HK-2 (cell line): ENCODE results near the gene KHDC4.
A peak's percentile ranks its signal among the peaks of the same experiment; 100 is the strongest.
"Not testable (repeated sequence)": the region's sequence is repeated elsewhere in the genome, so short reads cannot be mapped to it uniquely, and the experiment has no call there.

ENCODE experiments used
- DNase-seq: peaks from one replicate; pipeline ENCODE4 v3.0.0-alpha.2; 2018; ENCODE audit not compliant: unreplicated experiment

KHDC4 gene

GRCh38 chr1:155940993-155941844 is 7.0 kb upstream of the KHDC4 start, which contains the start of gene RXFP4:
TSS of gene RXFP4 (plus strand) at chr1:155941638. CDS start at chr1:155941710, 72 bp downstream.
- DNase-seq, result no peak

GRCh38 chr1:155940482-155940992 is 6.3 kb upstream of the KHDC4 start:
- DNase-seq, result no peak

GRCh38 chr1:155938220-155938627 is 4.0 kb upstream of the KHDC4 start:
- DNase-seq, result no peak

- DNase-seq, result peak; percentile 49
Measured at GRCh38 chr1:155934936-155935590, 850 bp upstream of the KHDC4 start.

GRCh38 chr1:155933591-155934096 is 569 bp downstream of the KHDC4 start:
- no peak for DNase-seq

- no peak for DNase-seq
Measured at GRCh38 chr1:155932487-155932886, 1.7 kb downstream of the KHDC4 start.

GRCh38 chr1:155932081-155932480 is 2.1 kb downstream of the KHDC4 start:
- no peak for DNase-seq

- no peak for DNase-seq
Measured at GRCh38 chr1:155931332-155932038, 2.7 kb downstream of the KHDC4 start.

GRCh38 chr1:155930725-155931124 is 3.5 kb downstream of the KHDC4 start:
- not testable (repeated sequence) for DNase-seq

GRCh38 chr1:155929057-155929456 is 5.2 kb downstream of the KHDC4 start:
- no peak for DNase-seq

GRCh38 chr1:155925506-155925905 is 8.7 kb downstream of the KHDC4 start:
- no peak for DNase-seq

- no peak for DNase-seq
Measured at GRCh38 chr1:155920717-155921116, 13.5 kb downstream of the KHDC4 start.

GRCh38 chr1:155919801-155920200 is 14.4 kb downstream of the KHDC4 start:
- DNase-seq, result no peak

- DNase-seq, result no peak
Measured at GRCh38 chr1:155918660-155919059, 15.6 kb downstream of the KHDC4 start.

GRCh38 chr1:155913969-155914757 is 20.1 kb downstream of the KHDC4 start:
- DNase-seq, result no peak

- peak; percentile 38 for DNase-seq
Measured at GRCh38 chr1:155912056-155912536, 22.1 kb downstream of the KHDC4 start.

- DNase-seq, result peak; percentile 95
Measured at GRCh38 chr1:155911156-155912055, 22.8 kb downstream of the KHDC4 start, which contains the start of gene RIT1. TSS of gene RIT1 (minus strand) at chr1:155911349. CDS start at chr1:155910761, 588 bp downstream.

- DNase-seq, result peak; percentile 51
Measured at GRCh38 chr1:155910621-155911121, 23.5 kb downstream of the KHDC4 start.

- DNase-seq, result no peak
Measured at GRCh38 chr1:155909894-155910293, 24.3 kb downstream of the KHDC4 start.

GRCh38 chr1:155904261-155904660 is 30.0 kb downstream of the KHDC4 start:
- DNase-seq, result no peak
